Measurements from ENCODE around the gene TTC39C.
"Not testable (repeated sequence)": the region's sequence is repeated elsewhere in the genome, so short reads cannot be mapped to it uniquely, and the experiment has no call there.

The TTC39C gene

DNA sequence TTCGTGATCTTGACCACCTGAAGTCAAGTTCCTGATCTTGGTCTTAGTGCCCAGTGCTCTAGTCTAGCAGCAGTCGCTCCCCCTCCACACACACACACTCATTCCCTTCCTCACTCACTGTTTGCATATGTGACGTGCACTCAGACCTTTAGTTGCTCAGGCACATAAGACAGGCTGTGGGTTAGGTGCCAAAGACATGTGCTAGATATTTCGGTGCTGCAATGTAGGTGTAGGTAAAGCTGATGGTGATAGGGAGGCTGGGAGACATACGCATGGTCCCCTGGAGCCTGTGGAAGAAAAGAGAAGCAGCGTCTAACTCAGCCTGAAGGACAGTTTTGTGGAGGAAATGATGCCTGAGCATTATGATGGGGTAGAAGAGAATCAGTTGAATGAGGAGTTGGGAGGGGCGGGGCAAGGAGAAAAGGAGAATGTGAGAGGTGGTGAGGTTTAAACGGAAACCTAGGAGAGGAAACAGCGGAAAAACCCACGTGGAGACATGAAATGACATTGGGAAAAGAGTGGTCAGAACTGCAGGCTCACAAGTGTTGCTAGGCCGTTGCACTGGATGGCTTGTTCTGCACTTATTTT is 3.8 kb downstream of the TTC39C start:
- no peak for DNase-seq

DNA sequence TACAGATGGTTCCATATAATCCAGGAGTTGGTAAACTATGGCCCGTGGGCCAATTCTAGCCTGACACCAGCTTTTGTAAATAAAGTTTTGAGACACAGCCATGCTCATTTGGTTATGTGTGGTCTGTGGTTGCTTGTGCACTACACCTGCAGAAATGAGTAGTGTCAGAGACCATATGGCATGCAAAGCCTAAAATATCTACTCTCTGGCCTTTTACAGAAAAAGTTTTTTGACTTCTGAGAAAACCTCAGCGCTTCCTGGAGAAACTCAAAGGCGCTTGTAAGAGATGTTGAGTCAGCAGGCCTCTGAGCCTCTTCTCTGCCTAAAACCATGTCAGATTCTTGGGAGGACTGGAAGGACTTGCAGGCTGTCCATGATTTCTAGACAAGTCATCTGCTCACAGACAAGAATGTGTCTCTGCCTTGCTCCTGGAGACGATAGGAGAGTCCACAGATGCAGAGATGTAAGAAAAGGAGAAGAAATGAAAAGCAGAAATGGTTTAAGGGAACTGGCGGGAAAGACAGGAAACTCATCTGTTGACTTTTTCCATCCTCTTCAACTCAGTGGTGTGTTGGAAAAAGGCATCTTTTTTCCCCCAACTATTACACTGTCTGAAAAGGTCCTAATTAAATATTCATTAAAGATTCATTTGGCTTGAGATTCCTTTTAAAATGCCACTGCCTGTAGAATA is 5.2 kb downstream of the TTC39C start:
- DNase-seq, result peak; percentile 28 to 38

- DNase-seq, result no peak
These were observed 7.0 kb downstream of the TTC39C start for GRCh38 chr18:24021505-24021904.

GRCh38 chr18:24022161-24022560 is 7.6 kb downstream of the TTC39C start:
- no peak for DNase-seq

DNA sequence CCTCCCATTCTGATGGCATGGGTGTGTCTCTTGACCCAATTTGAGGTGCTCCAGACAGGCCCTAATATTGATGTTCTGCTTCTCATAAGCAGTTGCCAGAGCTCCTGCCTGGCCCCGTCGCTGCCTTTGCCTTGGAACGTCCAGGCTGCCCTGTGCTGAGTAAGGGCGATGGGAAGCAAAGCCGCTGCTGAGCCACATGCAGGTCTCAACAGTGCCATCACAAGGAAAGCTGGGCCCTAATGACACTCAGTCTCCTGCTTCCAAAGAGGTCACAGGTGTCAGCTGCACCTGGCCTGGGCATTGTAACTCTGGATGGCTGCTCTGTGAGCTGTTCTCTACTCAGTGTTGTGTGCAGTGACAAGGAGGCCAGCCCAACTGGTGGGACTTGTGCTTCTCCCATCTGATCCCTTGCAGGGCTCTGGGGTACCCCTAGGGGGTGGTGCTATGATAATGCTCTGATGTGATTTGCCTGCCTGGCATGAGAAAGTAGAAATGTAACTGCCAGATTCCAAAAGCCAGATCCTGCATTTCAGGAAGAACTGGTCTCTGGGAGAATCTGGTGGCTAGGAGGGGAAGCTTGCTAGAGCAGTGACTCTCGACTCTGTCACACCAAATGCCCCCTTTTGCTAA is 8.7 kb downstream of the TTC39C start:
- DNase-seq, result no peak

DNA sequence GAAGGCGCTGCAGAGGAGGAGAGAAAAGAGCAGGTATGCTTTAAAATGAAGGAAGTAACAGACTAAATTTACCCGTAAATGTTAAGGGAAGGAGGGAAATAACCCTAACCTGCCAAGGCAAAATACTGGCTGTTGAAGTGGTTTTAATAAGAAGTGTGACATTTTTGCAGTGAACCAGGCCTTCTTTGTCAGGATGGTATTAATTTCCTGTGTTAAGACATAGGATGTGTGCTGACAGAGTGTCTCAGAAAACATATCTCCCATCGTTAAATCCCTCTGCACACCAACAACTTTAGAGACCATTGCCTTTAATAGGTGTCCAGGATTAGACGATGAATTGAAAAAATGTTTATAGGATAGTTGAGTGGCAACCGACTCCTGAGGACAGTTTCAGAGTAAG is 9.9 kb downstream of the TTC39C start:
- DNase-seq, result no peak

DNA sequence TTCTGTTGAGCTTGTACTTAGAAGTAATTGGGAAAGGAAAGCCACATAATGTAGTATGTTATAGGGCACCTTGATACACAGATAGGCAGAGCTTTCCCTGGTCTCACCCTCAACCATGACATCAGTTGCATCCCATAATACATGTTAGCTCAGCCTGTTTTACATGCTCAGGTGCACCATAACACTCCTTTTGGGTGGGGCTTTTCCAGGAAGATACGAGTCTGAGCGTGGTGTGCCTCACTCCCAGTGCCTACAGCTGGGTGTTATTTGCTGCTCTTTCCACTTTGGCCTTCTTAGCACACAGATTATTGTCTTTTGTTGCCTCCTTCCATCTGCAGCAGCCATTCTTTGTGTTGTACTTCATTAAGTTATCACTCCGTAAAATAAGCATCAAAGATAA is 11.9 kb downstream of the TTC39C start:
- no peak for DNase-seq

GRCh38 chr18:24027156-24027827 is 12.7 kb downstream of the TTC39C start:
- DNase-seq, result no peak

- DNase-seq, result not testable (repeated sequence)
These were observed 14.4 kb downstream of the TTC39C start for GRCh38 chr18:24028946-24029345.

GRCh38 chr18:24031318-24031717 is 16.8 kb downstream of the TTC39C start:
- DNase-seq, result no peak

- DNase-seq, result no peak
These were observed 17.4 kb downstream of the TTC39C start for GRCh38 chr18:24031916-24032315.

- no peak for DNase-seq
These were observed 19.3 kb downstream of the TTC39C start for GRCh38 chr18:24033641-24034412.

DNA sequence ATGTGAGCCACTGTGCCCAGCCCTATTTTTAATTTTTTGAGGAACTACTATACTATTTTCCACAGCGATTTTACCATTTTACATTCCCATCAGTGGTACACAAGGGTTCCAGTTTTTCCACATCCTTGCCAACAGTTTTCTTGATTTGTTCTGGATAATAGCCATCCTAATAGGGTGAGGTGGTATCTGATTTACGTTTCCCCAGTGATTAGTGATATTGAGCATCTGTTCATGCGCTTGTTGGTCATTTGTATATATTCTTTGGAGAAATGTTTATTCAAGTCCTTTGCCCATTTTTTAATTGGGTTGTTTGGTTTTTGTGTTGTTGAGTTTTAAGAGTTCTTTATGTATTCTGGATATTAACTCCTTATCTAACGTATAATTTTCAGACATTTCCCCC is 20.8 kb downstream of the TTC39C start:
- no peak for DNase-seq

DNA sequence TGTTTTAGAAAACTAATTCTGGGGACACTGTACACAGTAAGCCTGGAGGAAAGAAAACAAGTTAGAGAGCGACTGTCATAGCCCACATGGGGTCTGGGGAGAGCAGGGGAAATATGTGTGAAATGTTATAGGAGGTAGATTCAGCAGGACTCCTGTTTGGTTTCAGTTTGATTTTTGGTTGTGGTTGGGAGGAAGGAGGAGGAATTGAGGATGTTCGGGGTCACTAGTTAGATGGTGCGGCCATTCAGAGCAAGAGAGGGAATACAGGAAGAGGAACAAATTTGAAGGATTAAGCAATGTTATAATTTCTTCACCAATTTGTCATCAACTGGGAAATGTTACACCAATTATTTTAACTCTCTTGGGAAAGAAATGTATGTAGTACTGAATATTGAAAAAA is 25.1 kb downstream of the TTC39C start:
- DNase-seq, result no peak

DNA sequence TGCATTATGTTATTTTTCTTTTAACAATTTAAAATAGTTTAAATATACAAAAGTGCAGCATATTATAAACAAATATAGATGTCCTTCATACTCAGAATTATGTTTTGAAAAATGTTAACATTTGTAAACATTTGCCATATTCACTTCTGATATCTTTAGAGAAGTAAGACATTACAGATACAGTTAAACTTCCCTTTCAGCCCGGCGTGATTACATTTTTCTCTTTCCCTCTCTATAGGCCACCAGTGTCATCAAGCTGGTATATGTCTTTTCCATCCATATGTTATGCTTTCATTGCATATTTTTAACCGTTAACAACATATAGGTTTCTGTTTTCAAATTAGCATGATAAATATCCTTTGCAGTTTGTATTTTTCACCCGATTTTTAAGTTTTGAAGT is 27.1 kb downstream of the TTC39C start:
- DNase-seq, result no peak

GRCh38 chr18:24043403-24043802 is 28.8 kb downstream of the TTC39C start:
- no peak for DNase-seq

DNA sequence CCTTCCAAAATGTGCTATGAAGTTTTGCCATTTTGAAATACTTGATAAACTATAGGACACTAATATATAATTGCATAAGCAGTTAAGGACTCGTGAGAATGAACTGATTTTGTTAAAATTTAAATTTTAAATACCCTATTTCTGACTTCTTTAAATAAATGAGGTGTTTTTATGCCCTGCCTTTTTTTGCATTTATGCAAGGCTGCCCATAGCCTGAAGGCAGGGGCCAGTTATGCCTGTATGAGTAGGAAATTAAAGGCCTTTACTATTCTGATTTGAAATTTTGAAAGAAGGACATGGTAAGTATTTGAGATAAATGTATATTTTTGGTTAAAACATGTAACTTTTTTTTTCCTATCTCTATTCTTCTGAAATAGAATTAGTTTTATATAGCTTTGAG is 33.7 kb downstream of the TTC39C start:
- no peak for DNase-seq

DNA sequence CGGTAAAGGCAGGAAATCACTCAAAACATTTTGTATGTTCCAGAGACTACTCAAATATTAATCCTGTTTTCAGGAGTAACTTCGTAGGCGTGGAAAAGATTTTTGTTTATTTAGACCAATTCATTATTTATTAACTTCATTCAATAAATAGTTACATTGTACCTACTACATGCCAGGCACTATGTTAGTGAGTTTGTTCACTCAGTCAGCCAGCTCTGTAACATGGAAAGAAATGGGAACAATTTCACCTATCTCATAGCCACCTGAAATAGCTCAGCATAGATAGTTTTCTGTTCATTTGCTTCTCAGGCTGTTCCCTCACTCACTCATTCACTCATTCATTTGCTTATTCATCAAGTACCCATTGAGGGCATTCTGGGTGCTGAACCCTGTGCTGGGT is 34.6 kb downstream of the TTC39C start:
- DNase-seq, result no peak

- no peak for DNase-seq
These were observed 36.7 kb downstream of the TTC39C start for GRCh38 chr18:24051031-24051947.

DNA sequence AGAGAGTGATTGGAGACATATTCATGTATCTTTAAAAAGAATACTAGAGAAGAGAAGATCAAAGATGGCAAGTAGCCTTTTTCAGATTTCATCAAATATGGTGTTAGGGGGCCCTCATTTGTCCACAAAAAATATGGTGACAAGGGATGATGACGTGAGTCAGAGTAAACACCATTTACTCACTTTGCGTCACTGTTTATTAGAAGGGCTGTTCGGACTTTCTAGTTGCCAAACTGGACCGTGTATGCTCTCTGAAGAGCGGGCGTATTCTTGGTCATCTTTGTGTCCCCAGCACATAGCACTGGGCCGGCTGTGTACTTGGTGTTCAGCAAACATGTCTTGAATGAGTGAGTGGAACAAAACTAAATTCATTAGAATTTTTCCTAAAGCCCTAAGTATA is 37.5 kb downstream of the TTC39C start:
- DNase-seq, result no peak

GRCh38 chr18:24053211-24053610 is 38.7 kb downstream of the TTC39C start:
- DNase-seq, result no peak

- peak; percentile 7 to 14 for DNase-seq
These were observed 39.6 kb downstream of the TTC39C start for GRCh38 chr18:24054130-24054529.
